BLaER1 (cell line): ENCODE results near the gene SAMD14.

ENCODE experiments used
- H3K27ac ChIP-seq: shearing (Covaris generic); formaldehyde crosslinking; 2 replicates; pipeline ENCODE4 v1.8.1; 2022
- H3K27me3 ChIP-seq: shearing (Covaris generic); formaldehyde crosslinking; 2 replicates; pipeline ENCODE4 v1.8.1; 2022
- H3K36me3 ChIP-seq: shearing (Covaris generic); formaldehyde crosslinking; 2 replicates; pipeline ENCODE4 v1.8.1; 2022
- H3K4me1 ChIP-seq: shearing (Covaris generic); formaldehyde crosslinking; 2 replicates; pipeline ENCODE4 v1.8.1; 2022
- H3K4me2 ChIP-seq: shearing (Covaris generic); formaldehyde crosslinking; 2 replicates; pipeline ENCODE4 v1.8.1; 2022
- H3K4me3 ChIP-seq: shearing (Covaris generic); formaldehyde crosslinking; 2 replicates; pipeline ENCODE4 v1.8.1; 2022
- H3K9ac ChIP-seq: shearing (Covaris generic); formaldehyde crosslinking; 2 replicates; pipeline ENCODE4 v1.8.1; 2022
- H3K9me3 ChIP-seq: shearing (Covaris generic); formaldehyde crosslinking; 2 replicates; pipeline ENCODE4 v1.8.1; 2022
- H4K20me1 ChIP-seq: shearing (Covaris generic); formaldehyde crosslinking; 2 replicates; pipeline ENCODE4 v1.8.1; 2022
- Cebpa-rat ChIP-seq: shearing (Covaris generic); IDR thresholded peaks from 2 replicates; pipeline ENCODE4 v1.8.1; 2022

The SAMD14 gene

GRCh38 chr17:50105811-50106210 is 24.1 kb downstream of the SAMD14 start:
- no peak for TF ChIP-seq Cebpa-rat
- H3K4me3 ChIP-seq: no peak overlapping the region

DNA sequence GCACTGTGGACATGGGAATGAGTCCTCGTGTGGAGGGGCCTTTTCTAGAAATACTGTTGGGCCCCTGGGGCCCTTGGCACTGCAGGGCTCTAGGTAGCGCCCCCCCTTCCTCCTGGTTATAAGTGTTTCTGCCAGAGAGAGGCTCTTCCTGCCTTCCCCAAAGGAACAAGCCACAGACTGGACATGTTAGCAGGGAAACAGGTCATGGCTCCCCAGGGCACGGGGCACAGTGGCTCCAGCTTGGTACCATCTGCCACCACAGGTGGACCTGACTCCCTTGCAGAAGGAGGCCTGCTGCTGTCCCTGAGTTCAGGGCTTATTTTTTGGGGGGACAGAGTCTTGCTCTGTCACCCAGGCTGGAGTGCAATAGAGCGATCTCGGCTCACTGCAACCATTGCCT is 26.0 kb downstream of the SAMD14 start:
- no peak overlapping the region for H3K4me3 ChIP-seq
- H3K9me3 ChIP-seq: no peaks in the 10 kb centered on the region
- H3K36me3 ChIP-seq: peaks cover 60% of the 10 kb centered on the region
- no peak for TF ChIP-seq Cebpa-rat
- no peaks in the 10 kb centered on the region for H3K27me3 ChIP-seq
- H4K20me1 ChIP-seq: no peaks in the 10 kb centered on the region; the same call in 1 of the 2 replicates
- no peak overlapping the region for H3K27ac ChIP-seq
- no peak overlapping the region for H3K4me2 ChIP-seq
- H3K4me1 ChIP-seq: peaks cover 7% of the 10 kb centered on the region
- no peak overlapping the region for H3K9ac ChIP-seq

More at GRCh38 chr17:50105811-50106210, 24.1 kb downstream of the SAMD14 start:
- no peak overlapping the region for H3K27ac ChIP-seq
- no peaks in the 10 kb centered on the region for H3K27me3 ChIP-seq
- no peak overlapping the region for H3K4me2 ChIP-seq
- H3K4me1 ChIP-seq: peaks cover 7% of the 10 kb centered on the region
- no peaks in the 10 kb centered on the region for H3K9me3 ChIP-seq
- no peak overlapping the region for H3K9ac ChIP-seq
- no peaks in the 10 kb centered on the region; the same call in 1 of the 2 replicates for H4K20me1 ChIP-seq
- H3K36me3 ChIP-seq: peaks cover 62% of the 10 kb centered on the region

- Histone ChIP-seq H3K4me1 (peaks cover 7% of the 10 kb centered on the region), H3K9ac (no peak overlapping the region), H3K4me2 (no peak overlapping the region), H3K9me3 (no peaks in the 10 kb centered on the region), H3K27me3 (no peaks in the 10 kb centered on the region), H3K36me3 (peaks cover 62% of the 10 kb centered on the region), H3K27ac (no peak overlapping the region), H4K20me1 (no peaks in the 10 kb centered on the region; the same call in 1 of the 2 replicates), H3K4me3 (no peak overlapping the region)
- TF ChIP-seq Cebpa-rat: no peak
Measured at GRCh38 chr17:50103252-50103651, 26.7 kb downstream of the SAMD14 start.

DNA sequence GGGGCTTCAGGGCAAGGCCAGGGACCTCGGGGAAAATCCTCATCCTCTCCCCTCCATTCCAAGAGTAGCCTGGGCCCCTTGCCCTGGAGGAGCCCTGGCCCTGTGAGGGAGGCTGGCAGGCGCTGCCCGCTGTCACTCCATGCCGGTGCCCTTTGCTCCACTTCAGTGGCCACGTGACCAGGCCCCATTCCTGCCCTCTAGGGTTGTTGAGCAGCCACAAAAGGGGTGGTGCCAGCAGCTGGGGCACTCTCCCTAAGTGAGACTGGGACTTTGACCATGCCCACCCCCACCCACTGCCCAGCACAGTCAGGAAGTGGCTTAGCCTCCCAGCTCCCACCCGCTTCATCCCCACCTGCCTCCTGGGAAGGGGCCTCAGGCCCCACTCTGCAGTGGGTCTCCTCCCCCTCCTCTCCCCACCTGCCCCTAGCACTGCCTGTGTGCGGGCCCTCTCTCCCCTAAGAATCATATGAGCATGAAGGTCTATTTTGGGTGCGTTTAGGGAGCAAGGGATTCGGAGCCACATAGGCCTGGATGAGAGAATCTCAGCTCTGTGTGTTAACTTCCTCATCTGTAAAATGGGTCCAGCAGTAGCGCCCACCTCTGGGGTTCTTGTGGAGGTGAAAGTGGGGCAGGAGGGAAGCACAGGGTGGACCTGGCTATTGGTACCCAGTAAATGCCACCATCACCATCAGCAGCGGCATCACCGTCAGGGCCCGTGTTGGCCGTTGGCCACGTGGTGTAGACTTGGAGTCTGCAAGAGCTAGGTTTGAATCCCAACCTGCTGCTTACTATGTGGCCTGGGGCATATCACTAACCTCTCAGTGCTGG is 27.6 kb downstream of the SAMD14 start:
- H3K4me2 ChIP-seq: no peak overlapping the region
- peaks cover 63% of the 10 kb centered on the region for H3K36me3 ChIP-seq
- TF ChIP-seq Cebpa-rat: no peak
- no peak overlapping the region for H3K27ac ChIP-seq
- H3K27me3 ChIP-seq: no peaks in the 10 kb centered on the region
- no peaks in the 10 kb centered on the region for H3K9me3 ChIP-seq
- H3K9ac ChIP-seq: peak overlapping the region; percentile 29; the same call in 1 of the 2 replicates
- H3K4me3 ChIP-seq: no peak overlapping the region
- peaks cover 7% of the 10 kb centered on the region for H3K4me1 ChIP-seq
- H4K20me1 ChIP-seq: no peaks in the 10 kb centered on the region; the same call in 1 of the 2 replicates

DNA sequence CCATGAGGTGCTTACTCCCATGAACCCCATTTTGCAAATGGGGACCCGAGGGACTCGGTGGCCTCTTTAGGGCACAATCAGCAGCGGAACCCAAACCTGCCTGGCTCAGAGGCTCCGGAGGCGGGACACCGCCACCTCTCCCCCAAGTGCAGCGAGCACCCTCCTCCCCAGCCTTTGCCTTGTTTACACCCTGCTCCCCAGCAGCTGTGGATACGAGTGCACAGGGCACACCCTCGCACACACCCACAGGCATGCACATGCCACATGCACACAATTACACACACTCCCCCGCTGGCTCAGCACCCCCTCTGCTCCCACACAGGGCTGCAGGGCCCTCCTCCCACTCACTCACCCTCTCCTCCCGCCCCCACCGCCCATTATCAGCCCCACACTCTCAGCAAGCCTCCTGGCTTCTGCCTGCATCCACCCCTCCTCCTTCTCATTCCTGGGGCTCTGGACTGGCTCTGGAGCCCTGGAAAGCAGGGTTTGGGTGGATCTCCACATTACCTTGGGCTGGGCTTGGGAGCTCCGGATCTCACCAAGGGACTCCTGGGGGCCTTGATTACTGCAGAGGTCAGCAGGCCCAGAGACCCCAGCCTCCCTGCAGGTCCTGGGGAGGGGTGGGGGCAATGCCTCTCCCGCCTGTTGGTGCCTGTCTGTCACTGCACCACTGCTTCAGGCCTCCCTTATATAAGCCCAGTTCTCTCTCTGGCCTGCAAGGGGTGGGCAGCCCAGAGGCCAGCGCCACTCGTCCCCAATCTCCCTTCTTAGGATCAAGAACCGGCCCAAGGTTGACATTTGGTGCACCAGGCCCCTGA is 28.4 kb downstream of the SAMD14 start:
- peaks cover 58% of the 10 kb centered on the region for H3K36me3 ChIP-seq
- H3K4me3 ChIP-seq: no peak overlapping the region
- no peaks in the 10 kb centered on the region for H3K9me3 ChIP-seq
- H3K4me1 ChIP-seq: peaks cover 9% of the 10 kb centered on the region
- no peak overlapping the region for H3K4me2 ChIP-seq
- peak overlapping the region; percentile 29; the same call in 1 of the 2 replicates for H3K9ac ChIP-seq
- no peak for TF ChIP-seq Cebpa-rat
- H3K27ac ChIP-seq: no peak overlapping the region
- no peaks in the 10 kb centered on the region for H3K27me3 ChIP-seq
- H4K20me1 ChIP-seq: no peaks in the 10 kb centered on the region; the same call in 1 of the 2 replicates

DNA sequence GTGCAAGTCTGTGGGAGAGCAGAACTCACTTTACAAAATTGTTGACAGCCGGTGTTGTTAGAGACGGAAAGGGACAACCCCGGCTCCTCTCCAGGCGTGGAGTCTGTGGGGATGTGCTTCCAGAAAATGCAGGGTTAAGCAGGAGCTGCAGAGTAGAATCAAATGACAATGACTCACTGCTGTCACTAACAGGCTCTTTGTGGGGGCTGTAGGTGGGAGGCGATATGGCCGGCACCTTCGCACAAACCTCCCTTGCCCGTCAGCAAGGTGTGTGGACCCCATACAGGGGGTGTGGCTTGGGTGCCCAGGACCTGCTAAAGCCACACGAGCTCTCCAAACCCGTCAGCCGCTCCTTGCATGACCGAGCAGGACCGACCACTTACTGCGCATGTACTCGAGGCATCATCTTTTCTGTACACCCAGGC is 29.0 kb downstream of the SAMD14 start:
- Histone ChIP-seq H3K9me3 (no peaks in the 10 kb centered on the region), H4K20me1 (peaks cover 4% of the 10 kb centered on the region), H3K27me3 (no peaks in the 10 kb centered on the region), H3K27ac (no peak overlapping the region), H3K4me2 (no peak overlapping the region), H3K4me1 (peaks cover 15% of the 10 kb centered on the region), H3K36me3 (peaks cover 57% of the 10 kb centered on the region), H3K4me3 (no peak overlapping the region), H3K9ac (no peak overlapping the region)
- no peak for TF ChIP-seq Cebpa-rat

GRCh38 chr17:50100480-50100883 is 29.5 kb downstream of the SAMD14 start:
- H3K9ac ChIP-seq: no peak overlapping the region
- no peak overlapping the region for H3K4me3 ChIP-seq
- H4K20me1 ChIP-seq: peaks cover 7% of the 10 kb centered on the region
- peaks cover 54% of the 10 kb centered on the region for H3K36me3 ChIP-seq
- TF ChIP-seq Cebpa-rat: no peak
- peaks cover 19% of the 10 kb centered on the region for H3K4me1 ChIP-seq
- no peak overlapping the region for H3K27ac ChIP-seq
- no peaks in the 10 kb centered on the region for H3K9me3 ChIP-seq
- H3K4me2 ChIP-seq: no peak overlapping the region
- no peaks in the 10 kb centered on the region for H3K27me3 ChIP-seq

DNA sequence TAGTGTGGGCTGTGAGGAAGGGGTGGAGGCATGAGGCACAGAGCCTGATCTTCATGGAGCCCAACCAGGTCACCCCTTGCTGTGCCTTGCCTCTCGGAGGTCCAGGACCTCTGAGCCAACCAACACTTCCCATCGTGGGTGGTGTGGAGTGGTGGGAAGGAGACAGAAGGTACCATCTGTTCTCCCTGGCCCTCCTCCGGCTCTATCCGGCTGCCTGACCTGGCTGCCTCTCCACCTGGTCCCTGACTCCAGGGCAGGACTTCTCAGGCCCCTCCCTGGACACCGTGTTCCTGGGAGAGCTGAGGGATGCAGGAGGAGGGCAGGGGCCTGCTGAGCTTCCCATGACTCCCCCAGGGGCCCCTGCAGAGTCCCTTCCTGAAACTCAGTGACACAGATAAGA is 31.0 kb downstream of the SAMD14 start:
- Histone ChIP-seq H3K4me3 (no peak overlapping the region), H3K36me3 (peaks cover 41% of the 10 kb centered on the region), H3K27me3 (no peaks in the 10 kb centered on the region), H3K4me2 (no peak overlapping the region), H3K9ac (no peak overlapping the region), H3K27ac (no peak overlapping the region), H4K20me1 (peaks cover 7% of the 10 kb centered on the region), H3K4me1 (peaks cover 24% of the 10 kb centered on the region), H3K9me3 (no peaks in the 10 kb centered on the region)
- TF ChIP-seq Cebpa-rat: no peak

DNA sequence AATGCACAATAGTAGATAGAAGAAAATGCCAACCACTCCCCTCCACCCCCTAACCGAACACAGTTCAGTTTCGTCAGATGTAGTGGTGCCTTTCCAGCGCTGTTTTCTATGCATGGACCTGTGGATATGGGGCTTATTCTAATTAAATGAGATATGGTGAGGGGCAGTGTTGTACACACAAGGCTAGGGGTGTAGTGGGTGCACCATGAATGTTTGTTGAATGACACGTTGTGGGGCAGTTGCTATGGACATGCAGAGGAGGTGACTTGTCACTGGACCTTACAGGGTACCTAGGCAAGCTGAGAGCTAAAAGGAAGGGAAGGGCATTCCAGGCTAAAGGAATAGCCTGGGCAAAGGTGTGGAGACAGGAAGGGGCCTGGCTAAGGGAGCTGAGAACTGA is 31.4 kb downstream of the SAMD14 start:
- no peak overlapping the region for H3K4me3 ChIP-seq
- H3K4me1 ChIP-seq: peaks cover 24% of the 10 kb centered on the region
- H3K9me3 ChIP-seq: no peaks in the 10 kb centered on the region
- no peak overlapping the region for H3K9ac ChIP-seq
- no peak for TF ChIP-seq Cebpa-rat
- H3K4me2 ChIP-seq: no peak overlapping the region
- no peak overlapping the region for H3K27ac ChIP-seq
- H4K20me1 ChIP-seq: peaks cover 7% of the 10 kb centered on the region
- H3K27me3 ChIP-seq: no peaks in the 10 kb centered on the region
- peaks cover 41% of the 10 kb centered on the region for H3K36me3 ChIP-seq

DNA sequence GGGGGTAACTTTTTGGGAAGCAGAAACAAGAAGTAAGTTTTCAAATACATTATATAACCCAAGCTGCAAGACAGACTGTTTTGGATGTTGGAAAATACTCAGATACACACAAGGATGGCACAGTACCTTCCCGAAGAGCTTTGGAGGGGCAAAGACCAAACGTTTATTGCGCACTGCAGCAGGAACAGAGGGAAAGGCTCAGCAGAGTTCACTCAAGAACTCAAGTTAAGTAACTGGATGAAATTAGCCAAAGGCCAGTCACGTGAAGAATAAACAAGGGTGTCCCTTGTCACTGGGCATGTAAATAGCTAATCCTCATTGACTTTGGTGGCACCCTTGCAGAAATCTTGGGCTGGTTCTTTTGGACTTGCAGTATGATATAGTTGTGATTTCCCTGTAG is 32.0 kb downstream of the SAMD14 start:
- TF ChIP-seq Cebpa-rat: no peak
- Histone ChIP-seq H3K4me2 (no peak overlapping the region), H3K9ac (0 out of 2 replicates have a peak overlapping the region, but pooled peaks have one; percentile 3), H3K36me3 (peaks cover 41% of the 10 kb centered on the region), H3K27me3 (no peaks in the 10 kb centered on the region), H3K27ac (no peak overlapping the region), H3K9me3 (no peaks in the 10 kb centered on the region), H4K20me1 (peaks cover 7% of the 10 kb centered on the region), H3K4me3 (no peak overlapping the region), H3K4me1 (peaks cover 24% of the 10 kb centered on the region)
